Erythroblast (primary cell): ENCODE measurements around the gene HOXC10.

ENCODE experiments used
- GATA1 ChIP-seq: IDR thresholded peaks from 2 replicates; pipeline ENCODE4 v1.6.1; 2011; ENCODE audit warnings: low read depth, mild to moderate bottlenecking, control low read depth, low read length, moderate library complexity
- POLR2A ChIP-seq: IDR thresholded peaks from 2 replicates; pipeline ENCODE4 v1.6.1; 2011; ENCODE audit warnings: mild to moderate bottlenecking, low read length

DNA sequence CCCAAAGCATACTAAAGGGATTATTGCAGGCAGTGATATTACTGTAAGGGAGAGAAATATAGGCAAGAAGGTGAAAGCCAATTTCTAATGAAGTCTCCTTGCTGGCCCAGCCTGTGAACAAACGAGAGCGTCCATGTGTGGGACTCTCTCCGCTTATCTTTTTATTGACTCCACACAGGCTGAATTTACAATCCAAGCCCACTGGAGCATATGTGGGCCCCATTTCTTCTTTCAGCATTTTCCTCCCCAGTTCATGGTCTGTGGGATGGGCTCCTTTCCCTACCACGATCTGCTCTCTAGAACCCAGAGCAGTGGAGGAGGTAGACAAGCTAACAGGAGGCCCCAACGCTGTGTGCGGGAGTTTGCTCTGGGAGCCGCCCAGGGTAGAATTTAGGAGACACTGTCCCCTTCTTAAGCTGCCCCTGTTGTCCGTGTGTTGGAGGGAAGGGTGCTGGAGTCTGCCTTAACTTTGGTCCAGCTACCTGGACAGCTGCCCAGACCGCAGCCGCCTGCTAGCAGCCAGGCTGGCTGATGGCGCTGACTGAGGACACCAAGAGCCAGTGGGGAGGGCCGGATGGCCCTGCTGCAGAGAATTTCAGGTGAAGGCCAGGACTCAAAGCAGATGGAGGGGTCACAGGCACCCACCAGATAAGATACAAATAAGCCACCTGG lies 15.2 kb upstream of the HOXC10 start:
- TF ChIP-seq POLR2A (no peak), GATA1 (no peak)
